DND-41 (cell line): ENCODE data around the gene KRTAP2-4.

Source experiments
- CTCF ChIP-seq: IDR thresholded peaks from 2 replicates; pipeline ENCODE4 v1.5.1; 2012; ENCODE audit warnings: borderline replicate concordance, low read length, moderate library complexity, mild to moderate bottlenecking; ENCODE audit not compliant: poor library complexity, severe bottlenecking; ENCODE audit errors: extremely low read depth
- EZH2 ChIP-seq: IDR thresholded peaks from 3 replicates; pipeline ENCODE4 v1.6.1; 2012; ENCODE audit warnings: borderline replicate concordance, low read depth, mild to moderate bottlenecking, moderate library complexity, low read length, inconsistent platforms; ENCODE audit not compliant: severe bottlenecking

GRCh38 chr17:41098481-41098880, 32.8 kb upstream of the KRTAP2-4 start:
- TF ChIP-seq CTCF (no peak), EZH2 (no peak)
